ENCODE measurements around the gene CASP10. TPM values are rescaled to one million over a fixed set of nuclear protein-coding genes. Genes with fewer than 3 reads are reported as not detected.

CASP10 gene
- total and polyA plus RNA-seq, 2 of the 4 experiments (the other 2 are of a cell fraction): 0.12 to 0.90 TPM

DNA sequence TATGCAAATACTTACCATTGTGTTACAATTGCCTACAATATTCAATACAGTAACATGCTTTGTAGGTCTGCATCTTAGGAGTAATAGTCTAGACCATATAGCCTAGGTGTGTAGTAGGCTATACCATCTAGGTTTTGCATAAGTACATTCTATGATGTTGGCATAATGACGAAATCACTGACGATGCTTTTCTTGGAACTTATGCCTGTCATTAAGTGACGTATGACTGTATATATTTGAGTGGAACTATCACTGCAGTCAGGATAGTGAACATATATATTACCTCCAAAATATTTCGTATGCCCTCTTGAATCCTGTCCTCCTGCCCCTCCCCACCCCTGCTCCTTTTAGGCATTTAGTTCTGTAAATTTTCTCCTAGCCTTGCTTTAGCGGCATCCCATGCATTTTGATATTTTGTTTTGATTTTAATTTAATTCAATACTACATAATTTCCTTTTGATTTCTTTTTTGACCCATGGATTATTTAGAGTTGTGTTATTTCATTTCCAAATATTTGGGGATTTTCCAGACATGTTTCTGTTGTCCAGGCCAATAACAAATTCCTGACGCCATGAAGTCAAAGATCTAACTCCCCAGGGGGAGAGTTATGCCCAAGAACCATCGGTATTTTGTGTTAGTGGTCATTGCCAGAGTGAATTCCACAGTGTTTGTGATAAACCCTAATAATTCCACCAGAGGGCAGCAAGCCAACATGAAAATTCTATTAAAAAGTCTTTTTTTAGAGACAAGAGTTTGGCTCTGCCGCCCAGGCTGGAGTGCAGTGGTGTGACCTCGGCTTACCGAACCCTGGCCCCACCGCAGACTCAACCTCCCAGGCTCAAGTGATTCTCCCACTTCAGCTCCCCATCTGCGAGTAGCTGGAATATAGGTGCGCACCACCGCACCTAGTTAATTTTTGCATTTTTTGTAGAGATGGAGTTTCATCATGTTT, 53.2 kb downstream of the CASP10 start:
- ChIA-PET CTCF (no interaction called here), POLR2A (ENCODE audit: unreplicated experiment) (no interaction called here)
- Histone ChIP-seq H4K20me1 (ENCODE audit: insufficient read depth, low read length) (no peaks in the 10 kb centered on the region), H4K91ac (ENCODE audit: insufficient read depth, low read depth, low read length) (no peak overlapping the region), H3K9me1 (ENCODE audit: insufficient read depth, low read length) (no peaks in the 10 kb centered on the region), H3K9me3 (ENCODE audit: control insufficient read depth, insufficient read depth, low read length) (no peaks in the 10 kb centered on the region), H3K4me1 (ENCODE audit: control insufficient read depth, insufficient read depth, low read length) (peaks cover 8% of the 10 kb centered on the region), H3K14ac (replicated peaks; ENCODE audit: low read depth, low read length) (0 out of 2 replicates have a peak overlapping the region, but pooled peaks have one; percentile 41), H3K27ac (ENCODE audit: insufficient read depth, low read length) (no peak overlapping the region; the same call in 1 of the 2 replicates), H3K18ac (ENCODE audit: low read depth, low read length) (peak overlapping the region; percentile 51), H3K27me3 (ENCODE audit: control insufficient read depth, insufficient read depth, low read length) (no peaks in the 10 kb centered on the region), H2AFZ (replicated peaks; ENCODE audit: low read length, poor library complexity) (peak overlapping the region; percentile 82), H3K56ac (ENCODE audit: extremely low read depth, insufficient read depth, low read length) (no peak overlapping the region), H3K4ac (ENCODE audit: low read depth, low read length) (peak overlapping the region; percentile 34; the same call in 1 of the 2 replicates), H2BK20ac (ENCODE audit: low read depth, low read length) (peak overlapping the region; percentile 27; the same call in 1 of the 2 replicates), H3K9ac (ENCODE audit: low read depth, low read length) (peak overlapping the region; percentile 62; the same call in 1 of the 2 replicates), H2BK5ac (ENCODE audit: low read depth, low read length, poor library complexity, severe bottlenecking) (peak overlapping the region; percentile 5), H3K4me3 (ENCODE audit: insufficient read depth, low read depth, low read length) (no peak overlapping the region), H4K5ac (ENCODE audit: low read depth, low read length) (peak overlapping the region; percentile 51; the same call in 1 of the 2 replicates), H4K8ac (ENCODE audit: low read depth in 2 of 2, low read length in 2 of 2) (peak overlapping the region in 1 of 2 experiments; percentile 78; a peak in 2 of 4 replicates), H3K36me3 (ENCODE audit: control insufficient read depth, insufficient read depth, low read length) (no peaks in the 10 kb centered on the region), H3K4me2 (ENCODE audit: low read depth, low read length) (peak overlapping the region; percentile 56), H2BK15ac (ENCODE audit: low read depth, low read length) (peak overlapping the region; percentile 90; the same call in 1 of the 3 replicates), H3K79me1 (ENCODE audit: low read depth in 1 of 2, low read length in 2 of 2) (no peaks in the 10 kb centered on the region), H2BK120ac (ENCODE audit: low read depth, low read length) (peak overlapping the region; percentile 57; the same call in 1 of the 2 replicates), H2AK9ac (replicated peaks; ENCODE audit: low read depth, low read length, poor library complexity) (no peak overlapping the region), H3K23ac (ENCODE audit: low read depth, low read length) (no peak overlapping the region), H2AK5ac (ENCODE audit: low read depth, low read length) (no peak overlapping the region)
- intact Hi-C loops (cut with micrococcal nuclease): loop anchor here (1.0 to 10.0 kb wide), 5 partner anchors 22 to 799 kb away; partner anchors contain the start of genes STRADB and TRAK2
- ATAC-seq (ENCODE audit: low read depth) (peak; percentile 76), DNase-seq (peak; percentile 78)
- dilution Hi-C loops (cut with HindIII; ENCODE audit: low sequenced_read_pairs, unreplicated experiment): no loop called here
- TF ChIP-seq, protein P1, sequence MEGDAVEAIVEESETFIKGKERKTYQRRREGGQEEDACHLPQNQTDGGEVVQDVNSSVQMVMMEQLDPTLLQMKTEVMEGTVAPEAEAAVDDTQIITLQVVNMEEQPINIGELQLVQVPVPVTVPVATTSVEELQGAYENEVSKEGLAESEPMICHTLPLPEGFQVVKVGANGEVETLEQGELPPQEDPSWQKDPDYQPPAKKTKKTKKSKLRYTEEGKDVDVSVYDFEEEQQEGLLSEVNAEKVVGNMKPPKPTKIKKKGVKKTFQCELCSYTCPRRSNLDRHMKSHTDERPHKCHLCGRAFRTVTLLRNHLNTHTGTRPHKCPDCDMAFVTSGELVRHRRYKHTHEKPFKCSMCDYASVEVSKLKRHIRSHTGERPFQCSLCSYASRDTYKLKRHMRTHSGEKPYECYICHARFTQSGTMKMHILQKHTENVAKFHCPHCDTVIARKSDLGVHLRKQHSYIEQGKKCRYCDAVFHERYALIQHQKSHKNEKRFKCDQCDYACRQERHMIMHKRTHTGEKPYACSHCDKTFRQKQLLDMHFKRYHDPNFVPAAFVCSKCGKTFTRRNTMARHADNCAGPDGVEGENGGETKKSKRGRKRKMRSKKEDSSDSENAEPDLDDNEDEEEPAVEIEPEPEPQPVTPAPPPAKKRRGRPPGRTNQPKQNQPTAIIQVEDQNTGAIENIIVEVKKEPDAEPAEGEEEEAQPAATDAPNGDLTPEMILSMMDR (conservative IDR thresholded peaks at IDR 0.05; ENCODE audit: low read depth, low read length): peak; percentile 75
- TF ChIP-seq RFX5 (IDR thresholded peaks at IDR 0.05; ENCODE audit: low read depth, low read length): no peak
- peak; percentile 45 for TF ChIP-seq CEBPB (IDR thresholded peaks at IDR 0.05; ENCODE audit: low read depth, low read length)
- TF ChIP-seq, protein P2, sequence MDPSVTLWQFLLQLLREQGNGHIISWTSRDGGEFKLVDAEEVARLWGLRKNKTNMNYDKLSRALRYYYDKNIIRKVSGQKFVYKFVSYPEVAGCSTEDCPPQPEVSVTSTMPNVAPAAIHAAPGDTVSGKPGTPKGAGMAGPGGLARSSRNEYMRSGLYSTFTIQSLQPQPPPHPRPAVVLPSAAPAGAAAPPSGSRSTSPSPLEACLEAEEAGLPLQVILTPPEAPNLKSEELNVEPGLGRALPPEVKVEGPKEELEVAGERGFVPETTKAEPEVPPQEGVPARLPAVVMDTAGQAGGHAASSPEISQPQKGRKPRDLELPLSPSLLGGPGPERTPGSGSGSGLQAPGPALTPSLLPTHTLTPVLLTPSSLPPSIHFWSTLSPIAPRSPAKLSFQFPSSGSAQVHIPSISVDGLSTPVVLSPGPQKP (IDR thresholded peaks at IDR 0.05; ENCODE audit: borderline replicate concordance, low read depth, low read length): no peak
- TF ChIP-seq BHLHE40 (IDR thresholded peaks at IDR 0.05; ENCODE audit: low read depth, low read length): no peak
- peak; percentile 83 for TF ChIP-seq RAD21 (IDR thresholded peaks at IDR 0.05; ENCODE audit: low read length)
- TF ChIP-seq RCOR1 (IDR thresholded peaks at IDR 0.05; ENCODE audit: insufficient replicate concordance, low read length): no peak
- no peak for TF ChIP-seq NFE2L2 (IDR thresholded peaks at IDR 0.05; ENCODE audit: low read depth, low read length)
- TF ChIP-seq, protein P3, sequence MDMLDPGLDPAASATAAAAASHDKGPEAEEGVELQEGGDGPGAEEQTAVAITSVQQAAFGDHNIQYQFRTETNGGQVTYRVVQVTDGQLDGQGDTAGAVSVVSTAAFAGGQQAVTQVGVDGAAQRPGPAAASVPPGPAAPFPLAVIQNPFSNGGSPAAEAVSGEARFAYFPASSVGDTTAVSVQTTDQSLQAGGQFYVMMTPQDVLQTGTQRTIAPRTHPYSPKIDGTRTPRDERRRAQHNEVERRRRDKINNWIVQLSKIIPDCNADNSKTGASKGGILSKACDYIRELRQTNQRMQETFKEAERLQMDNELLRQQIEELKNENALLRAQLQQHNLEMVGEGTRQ (IDR thresholded peaks at IDR 0.05; ENCODE audit: low read depth, low read length): no peak
- TF ChIP-seq SMC3 (IDR thresholded peaks at IDR 0.05; ENCODE audit: low read depth, low read length): peak; percentile 87
- BruUV-seq (replicated peaks): no TSS peak
- WGBS, 2 experiments (ENCODE audit: extremely low coverage in 2 of 2, insufficient read length in 1 of 2): no CpG with 5 or more reads among the region's 14 CpGs
- in situ Hi-C loops (cut with MboI; ENCODE audit: low sequenced_read_pairs): loop anchor here (25.0 kb wide), 1 partner anchor 376 kb away; a partner anchor contains a TSS

All from IMR-90 (cell line).